DMS114 treated with DMSO at 0.1 percent for 48 hours (cell line): ENCODE data around the gene NR6A1.
"Not testable (repeated sequence)": the region's sequence is repeated elsewhere in the genome, so short reads cannot be mapped to it uniquely, and the experiment has no call there.

Experiments used
- DNase-seq: peaks from one replicate; lab custom pipeline; 2025; ENCODE audit not compliant: unreplicated experiment; lab: John Stamatoyannopoulos, UW

NR6A1 gene

DNA sequence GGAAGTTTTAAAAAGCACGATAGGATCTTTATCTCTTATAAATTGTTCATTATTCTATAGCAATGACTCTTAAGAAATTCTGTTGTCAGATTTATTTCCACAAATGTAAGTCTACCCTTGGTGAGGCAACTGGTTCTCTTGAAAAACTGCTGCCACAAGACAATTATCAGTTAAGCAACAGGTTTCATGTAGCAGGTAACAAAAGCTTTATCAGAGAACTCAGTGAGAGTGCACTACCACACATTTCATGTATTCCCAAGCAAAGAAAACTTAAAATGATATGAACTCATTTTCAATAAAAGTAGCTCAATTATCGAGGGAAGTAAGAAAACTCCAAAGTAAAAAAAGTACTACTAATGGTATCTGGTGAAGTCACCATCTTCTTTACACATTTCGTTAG lies 9.4 kb downstream of the NR6A1 start:
- DNase-seq = no peak

DNA sequence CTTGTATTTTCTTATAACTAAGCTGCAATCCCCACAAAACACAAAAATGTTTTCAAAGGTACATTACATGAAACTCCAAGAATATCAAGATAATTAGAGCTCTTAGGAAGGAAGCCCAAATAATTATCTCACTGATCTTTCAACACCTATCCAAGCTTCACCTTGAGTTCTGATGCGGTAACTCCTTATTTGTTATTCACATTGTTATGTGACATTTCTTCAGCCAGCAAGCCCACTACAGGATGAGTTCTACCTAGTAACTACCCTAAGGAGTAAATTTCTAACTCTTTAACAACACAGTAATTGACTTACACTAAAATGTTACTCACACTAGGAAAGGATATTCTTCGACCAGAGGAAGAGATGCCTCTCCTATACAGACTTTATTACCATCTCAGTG lies 9.9 kb downstream of the NR6A1 start:
- DNase-seq = no peak

GRCh38 chr9:124760719-124761118 lies 10.4 kb downstream of the NR6A1 start:
- DNase-seq = no peak

DNA sequence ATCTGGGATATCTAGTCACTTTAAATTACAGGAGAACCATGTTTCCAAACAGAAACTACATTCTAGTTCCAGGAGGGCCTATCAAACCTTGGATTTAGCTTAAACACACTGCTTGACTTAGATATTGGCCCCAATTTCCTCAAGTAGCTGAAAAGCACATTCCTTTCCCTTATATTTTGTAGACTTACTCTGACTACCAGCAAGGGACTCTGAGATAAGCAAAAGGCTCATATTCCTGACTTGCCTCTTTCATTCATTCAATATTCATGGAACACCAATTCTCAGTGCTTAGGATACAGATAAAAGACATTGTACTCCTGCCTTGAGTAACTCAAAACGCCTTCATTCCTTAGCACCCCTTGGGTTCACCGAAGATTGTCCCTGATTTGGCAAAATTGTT lies 11.8 kb downstream of the NR6A1 start:
- no peak for DNase-seq

DNA sequence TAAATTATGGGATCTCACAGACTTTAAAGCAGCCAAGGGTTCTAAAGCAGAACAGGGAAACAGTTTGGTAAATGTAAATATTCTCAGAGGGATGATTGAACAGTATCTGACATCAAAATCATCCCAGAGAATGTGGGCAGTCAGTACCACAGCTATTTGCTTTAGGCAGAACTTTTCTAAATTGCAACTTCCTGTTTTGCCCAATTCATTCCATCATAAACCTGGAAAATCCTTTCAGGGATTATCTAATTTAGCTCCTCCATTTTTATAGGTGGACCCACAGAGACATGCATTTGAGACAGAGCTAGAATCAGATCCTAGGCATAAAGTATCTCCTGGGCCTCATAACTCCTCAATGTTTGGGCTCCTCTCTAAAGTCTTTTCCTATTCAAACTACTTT lies 12.4 kb downstream of the NR6A1 start:
- no peak for DNase-seq

GRCh38 chr9:124758061-124758460 lies 13.1 kb downstream of the NR6A1 start:
- no peak for DNase-seq

DNA sequence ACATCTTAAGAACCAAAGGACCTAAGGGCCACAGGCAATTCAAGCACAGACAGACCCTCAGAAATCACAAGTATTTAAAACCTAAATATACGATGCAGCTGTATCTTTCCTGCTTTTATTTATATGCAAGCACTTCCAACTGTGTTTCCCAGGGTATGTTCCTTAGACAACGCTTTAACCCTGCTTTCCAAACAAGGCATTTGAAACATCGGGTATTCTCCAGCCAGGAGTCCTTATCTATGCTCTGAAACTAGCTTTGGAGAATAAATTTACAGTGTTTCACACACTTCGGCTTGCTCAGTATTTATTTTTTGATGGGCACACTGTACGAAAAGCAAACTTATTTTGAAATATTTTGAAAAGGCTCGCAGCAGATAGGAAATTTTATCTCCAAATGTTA lies 13.5 kb downstream of the NR6A1 start:
- no peak for DNase-seq

- no peak for DNase-seq
Measured at GRCh38 chr9:124756011-124756410, 15.1 kb downstream of the NR6A1 start.

DNA sequence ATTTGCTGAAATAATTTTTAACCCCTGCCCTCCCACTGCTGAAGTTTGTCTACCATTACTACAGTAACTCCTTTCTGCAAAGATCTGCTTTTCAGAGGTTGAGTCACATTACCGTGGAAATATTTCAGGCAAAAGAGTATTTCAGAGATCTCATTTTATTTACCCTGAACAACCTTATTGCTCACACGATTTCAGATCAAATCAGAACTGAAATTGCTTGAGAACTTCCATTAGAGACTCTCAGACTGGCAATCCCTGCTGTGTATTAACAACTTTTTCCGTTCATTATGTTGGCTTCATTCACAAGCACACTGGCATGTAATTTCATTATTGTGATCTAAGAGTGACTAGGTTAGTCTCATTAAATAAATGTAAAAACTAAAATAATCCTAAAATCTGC lies 16.1 kb downstream of the NR6A1 start:
- DNase-seq = no peak

GRCh38 chr9:124754289-124754688 lies 16.8 kb downstream of the NR6A1 start:
- DNase-seq = no peak

- DNase-seq = no peak
Measured at GRCh38 chr9:124752967-124753366, 18.1 kb downstream of the NR6A1 start.

DNA sequence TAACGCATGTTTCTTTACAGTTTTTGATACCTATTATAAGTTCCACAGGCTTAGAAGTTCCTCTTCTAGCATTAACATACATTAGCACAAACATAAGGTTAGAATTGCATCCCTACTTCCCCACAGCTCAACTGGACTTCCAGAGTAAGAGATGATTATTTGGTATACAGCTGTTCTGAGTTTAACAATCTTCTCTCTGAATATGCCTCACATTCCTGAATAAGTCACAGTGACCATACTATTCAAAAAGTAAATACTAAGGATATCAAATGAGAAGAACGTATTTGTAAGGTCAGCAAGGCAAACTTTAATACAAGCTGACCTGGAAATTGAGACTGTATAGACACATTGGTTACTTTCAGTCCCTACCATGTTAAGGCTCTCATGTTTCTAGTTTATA lies 21.3 kb downstream of the NR6A1 start:
- no peak for DNase-seq

- DNase-seq = no peak
Measured at GRCh38 chr9:124749284-124749683, 21.8 kb downstream of the NR6A1 start.

GRCh38 chr9:124747065-124747464 lies 24.0 kb downstream of the NR6A1 start:
- DNase-seq = no peak

DNA sequence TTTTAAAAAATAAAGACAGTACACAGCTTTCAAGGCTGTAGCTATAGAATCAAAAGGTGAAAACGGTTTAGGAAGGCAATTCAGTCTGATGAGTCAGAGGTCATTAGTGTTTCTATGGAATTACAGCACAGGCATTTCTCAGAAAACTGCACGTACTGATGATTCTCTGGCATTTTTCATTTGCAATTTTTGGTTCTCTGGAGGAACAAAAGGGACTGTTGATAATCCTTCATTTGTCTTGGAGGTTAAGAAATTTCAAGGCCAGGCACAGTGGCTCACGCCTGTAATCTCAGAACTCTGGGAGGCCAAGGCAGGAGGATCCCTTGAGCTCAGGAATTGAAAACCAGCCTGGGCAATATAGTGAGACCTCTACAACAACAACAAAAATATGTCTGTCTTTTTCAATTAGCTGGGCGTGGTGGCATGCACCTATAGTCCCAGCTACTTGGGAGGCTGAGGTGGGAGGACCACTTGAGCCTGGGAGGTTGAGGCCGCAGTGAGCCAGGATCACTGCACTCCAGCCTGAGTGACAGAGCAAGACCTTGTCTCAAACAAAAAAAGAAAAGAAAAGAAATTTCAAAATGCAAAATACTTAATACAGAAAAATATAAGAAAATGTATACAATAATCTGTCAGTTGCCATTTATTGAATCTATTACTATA lies 27.3 kb downstream of the NR6A1 start:
- no peak for DNase-seq

DNA sequence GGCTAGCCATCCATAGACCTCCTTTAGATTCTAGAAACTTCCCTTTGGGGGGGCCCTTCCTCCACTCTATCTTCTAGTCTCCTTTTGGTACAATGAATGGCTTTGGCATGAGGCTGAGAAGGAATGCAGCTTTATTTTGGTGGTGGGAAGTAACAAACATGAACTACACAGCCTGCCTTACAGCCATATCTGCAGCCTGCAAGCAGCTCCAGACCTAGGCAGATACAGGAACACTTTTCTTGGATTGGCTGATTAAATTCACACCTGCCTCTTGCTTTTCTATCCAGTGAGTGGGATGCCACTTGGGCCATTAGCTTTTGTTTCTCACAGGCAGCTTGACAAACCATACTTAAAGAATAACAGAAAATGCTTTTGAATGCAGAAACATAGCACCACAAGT lies 28.2 kb downstream of the NR6A1 start:
- DNase-seq = no peak

DNA sequence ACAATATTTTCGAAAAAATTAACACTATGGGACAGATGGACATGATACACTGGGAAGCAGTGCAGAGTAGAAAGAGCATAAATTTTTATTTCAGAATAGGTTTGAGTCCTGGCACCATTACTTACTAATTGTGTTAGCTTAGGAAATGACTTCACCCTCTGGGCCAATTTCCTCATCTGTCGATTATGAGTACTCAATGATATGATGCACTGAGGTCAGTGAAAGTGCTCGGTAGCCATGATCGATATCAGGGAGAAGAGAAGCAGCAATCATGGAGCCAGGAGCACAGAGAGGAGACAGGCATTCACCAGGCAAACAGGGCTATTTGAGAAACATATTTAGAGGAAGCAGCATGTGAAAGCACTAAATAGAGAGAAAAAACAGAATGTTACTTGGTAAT lies 29.4 kb downstream of the NR6A1 start:
- no peak for DNase-seq

DNA sequence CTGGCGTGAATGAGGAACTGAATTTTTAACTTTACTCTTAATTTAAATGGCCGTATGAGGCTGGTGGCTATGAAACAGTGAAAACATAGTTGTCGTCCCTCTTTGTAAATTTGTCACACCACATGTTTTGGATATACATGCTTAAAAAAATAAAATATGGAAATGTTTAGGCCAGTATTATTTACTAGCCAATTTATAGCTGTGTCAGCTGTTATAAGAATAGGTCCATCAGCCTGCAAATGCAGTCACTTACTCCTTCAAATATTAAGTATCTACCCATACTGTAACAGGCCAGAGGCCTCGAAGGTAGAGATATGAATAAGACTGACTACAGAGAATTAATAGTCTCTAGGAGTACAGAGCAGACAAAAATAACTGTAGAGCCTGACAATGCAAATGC lies 30.0 kb downstream of the NR6A1 start:
- DNase-seq = no peak

GRCh38 chr9:124739360-124739759 lies 31.8 kb downstream of the NR6A1 start:
- DNase-seq = no peak

DNA sequence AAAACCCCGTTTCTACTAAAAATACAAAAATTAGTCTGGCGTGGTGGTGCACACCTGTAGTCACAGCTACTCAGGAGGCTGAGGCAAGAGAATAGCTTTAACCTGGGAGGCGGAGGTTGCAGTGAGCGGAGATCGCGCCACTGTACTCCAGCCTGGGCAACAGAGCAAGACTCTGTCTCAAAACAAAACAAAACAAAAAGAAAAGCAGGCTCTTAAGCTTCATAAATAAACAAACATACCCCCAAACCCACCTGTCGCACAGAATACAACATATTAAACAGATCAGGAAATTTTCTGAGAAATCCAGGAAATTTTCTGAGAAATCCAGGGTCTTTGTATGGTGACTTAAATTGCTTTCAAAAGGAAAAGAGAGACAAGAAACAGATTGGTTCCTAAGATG lies 33.0 kb downstream of the NR6A1 start:
- not testable (repeated sequence) for DNase-seq

- DNase-seq = no peak
Measured at GRCh38 chr9:124735121-124735520, 36.0 kb downstream of the NR6A1 start.

DNA sequence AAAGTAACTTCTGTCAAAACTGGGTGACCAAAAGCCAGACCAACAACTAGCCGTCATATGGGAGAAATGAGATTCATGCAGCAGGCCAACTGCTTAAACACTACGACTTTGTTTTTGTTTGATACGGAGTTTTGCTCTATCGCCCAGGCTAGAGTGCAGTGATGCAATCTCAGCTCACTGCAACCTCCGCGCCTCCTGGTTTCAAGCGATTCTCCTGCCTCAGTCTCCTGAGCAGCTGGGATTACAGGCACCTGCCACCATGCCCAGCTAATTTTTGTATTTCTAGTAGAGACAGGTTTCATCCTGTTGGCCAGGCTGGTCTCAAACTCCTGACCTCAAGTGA lies 36.4 kb downstream of the NR6A1 start:
- DNase-seq = not testable (repeated sequence)

DNA sequence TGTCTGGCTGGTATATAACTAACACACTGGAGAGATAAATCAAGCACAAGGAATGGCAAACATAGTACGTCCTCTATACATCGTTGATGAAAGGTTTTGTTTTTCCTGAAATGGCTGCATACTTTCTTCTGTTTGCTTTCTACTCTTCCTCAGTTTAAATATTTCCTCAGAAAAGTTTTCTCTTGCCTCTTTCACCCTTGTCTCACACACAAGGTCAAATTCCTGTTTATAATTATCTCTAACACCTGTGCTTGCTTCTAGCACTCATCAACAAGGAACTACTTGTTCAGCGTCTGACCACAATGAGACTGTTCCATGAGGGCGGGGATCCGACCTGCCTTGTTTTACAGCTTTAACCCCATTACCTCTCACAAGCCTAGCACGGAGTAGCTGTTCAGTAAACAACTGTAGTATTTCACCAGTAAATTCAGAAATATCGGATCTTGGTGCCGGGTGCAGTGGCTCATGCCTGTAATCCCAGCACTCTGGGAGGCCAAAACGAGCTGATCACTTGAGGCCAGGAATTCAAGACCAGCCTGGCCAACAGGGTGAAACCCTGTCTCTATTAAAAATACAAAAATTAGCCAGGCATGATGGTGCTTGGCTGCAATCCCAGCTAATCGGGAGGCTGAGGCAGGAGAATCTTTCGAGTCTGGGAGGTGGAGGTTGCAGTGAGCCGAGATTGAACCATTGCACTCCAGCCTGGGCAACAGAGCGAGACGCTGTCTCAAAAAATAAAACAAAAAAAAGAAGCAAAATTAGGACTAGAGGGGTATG lies 37.0 kb downstream of the NR6A1 start:
- DNase-seq = no peak
